GM10266 (cell line): ENCODE data around the gene CHFR.
"Not testable (repeated sequence)": the region's sequence is repeated elsewhere in the genome, so short reads cannot be mapped to it uniquely, and the experiment has no call there.

Source experiments
- DNase-seq: peaks from one replicate; pipeline ENCODE4 v3.0.0; 2012; ENCODE audit errors: extremely low spot score
- TF ChIP-seq, protein P1 (sequence below): IDR thresholded peaks from 2 replicates; pipeline ENCODE4 v1.5.1; 2012; ENCODE audit warnings: mild to moderate bottlenecking, low read depth; ENCODE audit not compliant: control insufficient read depth, insufficient read depth; ENCODE audit errors: missing control alignments

Gene CHFR

DNA sequence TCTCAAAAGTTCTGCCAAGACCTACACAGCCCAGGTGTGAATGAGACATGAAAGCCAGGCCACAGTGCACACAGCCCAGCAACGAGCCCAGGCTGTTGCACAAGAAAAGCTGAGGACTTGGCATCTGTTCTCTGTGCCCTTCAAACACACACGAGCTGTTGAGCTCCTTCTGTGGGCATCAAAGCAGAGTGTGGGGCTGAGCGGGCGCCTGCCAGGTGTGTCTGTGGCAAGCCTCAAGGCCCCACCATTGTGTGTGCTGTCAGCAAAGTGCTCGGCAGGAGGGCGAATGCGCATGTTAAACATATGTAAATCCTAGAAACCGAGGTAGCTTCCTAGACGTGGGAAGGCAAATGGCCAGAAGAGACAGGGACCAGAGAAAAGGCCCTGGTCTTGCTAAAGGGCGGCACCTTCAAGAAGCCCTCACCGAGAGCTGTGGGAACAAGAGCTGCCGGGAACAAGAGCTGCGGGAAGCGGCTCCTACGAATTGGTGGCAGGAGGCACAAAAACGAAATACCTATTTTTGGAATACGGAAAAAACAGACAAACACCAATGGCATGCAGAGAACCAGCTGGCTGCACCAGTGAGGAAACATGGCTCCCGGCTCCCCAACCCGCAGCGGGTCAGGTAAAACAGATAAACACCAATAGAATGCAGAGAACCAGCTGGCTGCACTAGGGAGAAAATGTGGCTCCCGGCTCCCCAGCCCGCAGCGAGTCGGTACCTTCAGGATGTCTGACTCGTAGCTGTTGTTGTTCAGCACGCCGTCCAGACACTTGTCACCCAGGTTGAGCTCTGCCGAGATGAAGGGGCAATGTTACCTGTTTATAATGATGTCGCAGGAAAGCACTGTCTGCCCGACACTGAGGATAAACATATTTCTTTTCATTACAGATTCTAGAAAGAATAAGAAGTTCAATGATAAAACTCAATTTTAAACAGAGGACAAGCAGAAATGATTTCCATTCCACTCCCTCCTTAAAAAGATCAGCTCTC, 39.7 kb downstream of the CHFR start:
- TF ChIP-seq, protein P1, sequence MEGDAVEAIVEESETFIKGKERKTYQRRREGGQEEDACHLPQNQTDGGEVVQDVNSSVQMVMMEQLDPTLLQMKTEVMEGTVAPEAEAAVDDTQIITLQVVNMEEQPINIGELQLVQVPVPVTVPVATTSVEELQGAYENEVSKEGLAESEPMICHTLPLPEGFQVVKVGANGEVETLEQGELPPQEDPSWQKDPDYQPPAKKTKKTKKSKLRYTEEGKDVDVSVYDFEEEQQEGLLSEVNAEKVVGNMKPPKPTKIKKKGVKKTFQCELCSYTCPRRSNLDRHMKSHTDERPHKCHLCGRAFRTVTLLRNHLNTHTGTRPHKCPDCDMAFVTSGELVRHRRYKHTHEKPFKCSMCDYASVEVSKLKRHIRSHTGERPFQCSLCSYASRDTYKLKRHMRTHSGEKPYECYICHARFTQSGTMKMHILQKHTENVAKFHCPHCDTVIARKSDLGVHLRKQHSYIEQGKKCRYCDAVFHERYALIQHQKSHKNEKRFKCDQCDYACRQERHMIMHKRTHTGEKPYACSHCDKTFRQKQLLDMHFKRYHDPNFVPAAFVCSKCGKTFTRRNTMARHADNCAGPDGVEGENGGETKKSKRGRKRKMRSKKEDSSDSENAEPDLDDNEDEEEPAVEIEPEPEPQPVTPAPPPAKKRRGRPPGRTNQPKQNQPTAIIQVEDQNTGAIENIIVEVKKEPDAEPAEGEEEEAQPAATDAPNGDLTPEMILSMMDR, result no peak
- DNase-seq, result no peak

GRCh38 chr12:132844681-132845080, 42.7 kb downstream of the CHFR start:
- DNase-seq, result not testable (repeated sequence)

GRCh38 chr12:132842449-132843045, 44.9 kb downstream of the CHFR start:
- TF ChIP-seq, protein P1, result no peak

DNA sequence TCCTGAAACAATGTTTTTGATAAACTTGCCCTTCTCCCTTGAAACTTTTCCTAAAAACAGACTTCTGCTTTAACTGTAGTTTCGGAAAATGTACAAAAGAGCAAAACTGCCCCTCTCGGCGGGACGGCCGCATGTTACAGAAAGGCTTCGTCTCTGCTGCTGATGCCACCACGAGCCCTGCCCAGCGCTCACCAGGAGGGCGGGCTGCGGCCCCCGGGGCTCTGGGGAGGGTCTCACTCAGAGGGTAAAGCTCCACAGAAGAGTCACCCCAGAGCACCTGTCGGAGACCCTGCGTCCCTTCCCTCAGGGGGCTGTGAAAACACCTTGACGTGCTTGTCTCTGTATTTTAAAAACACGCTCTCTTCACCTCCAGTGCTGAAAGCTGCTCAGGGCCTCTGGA, 46.3 kb downstream of the CHFR start:
- TF ChIP-seq, protein P1, result no peak
- no peak for DNase-seq

More at GRCh38 chr12:132842449-132843045, 44.9 kb downstream of the CHFR start:
- DNase-seq, result no peak

- TF ChIP-seq, protein P1, result no peak
Measured at GRCh38 chr12:132840536-132840935, 46.9 kb downstream of the CHFR start.

GRCh38 chr12:132839558-132840235, 47.7 kb downstream of the CHFR start:
- no peak for DNase-seq
- TF ChIP-seq, protein P1, result no peak

More at GRCh38 chr12:132840536-132840935, 46.9 kb downstream of the CHFR start:
- no peak for DNase-seq

- no peak for DNase-seq
- TF ChIP-seq, protein P1, result no peak
Measured at GRCh38 chr12:132838410-132839080, 48.9 kb downstream of the CHFR start.
